Testis (tissue), 3 donors: Measurements from ENCODE around the gene TBC1D22A. TPM values are rescaled to one million over a fixed set of nuclear protein-coding genes. Genes with fewer than 3 reads are reported as not detected.

Experiments used
- DNase-seq: peaks from one replicate; pipeline ENCODE4 v3.0.0-alpha.2; 2019
- H3K27ac ChIP-seq, 2 donors: fragments of 200-600 bp; sonication (generic); one replicate each; pipeline ENCODE4 v1.5.1; 2019
- H3K27me3 ChIP-seq: fragments of 200-600 bp; sonication (generic); one replicate; pipeline ENCODE4 v1.5.1; 2019
- H3K36me3 ChIP-seq: fragments of 200-600 bp; sonication (generic); one replicate; pipeline ENCODE4 v1.5.1; 2017; ENCODE audit warnings: low read depth; ENCODE audit errors: missing control alignments
- H3K4me1 ChIP-seq: fragments of 200-600 bp; sonication (generic); one replicate; pipeline ENCODE4 v1.5.1; 2019
- H3K4me3 ChIP-seq, 2 donors: fragments of 200-600 bp; sonication (generic); one replicate each; pipeline ENCODE4 v1.5.1; 2017 to 2019
- H3K9me3 ChIP-seq: fragments of 200-600 bp; sonication (generic); one replicate; pipeline ENCODE4 v1.5.1; 2017
- POLR2A ChIP-seq: fragments of 450-650 bp; IDR thresholded peaks from one replicate; pipeline ENCODE4 v1.6.1; 2017; ENCODE audit warnings: antibody characterized with exemption, mild to moderate bottlenecking, moderate library complexity
- WGBS, 2 donors: methylation state at CpG; one replicate each; pipeline ENCODE4 v1.1.5; 2018; 5-methylcytosine and 5-hydroxymethylcytosine counted together
- intact Hi-C: fragments of 100-400 bp; cut with DNase I; formaldehyde crosslinking; loops from one replicate; pipeline ENCODE4 v1.15.1; 2023; ENCODE audit warnings: low total_unique reads
- polyA plus RNA-seq: library from polyadenylated mRNA; stranded (reverse); fragments of 350-450 nt; fragmentation: Illumina TruSeq; extraction: RNeasy Lipid Tissue Mini Kit (QIAGEN cat#74804); gene quantifications from one replicate; pipeline ENCODE4 v1.2.3, GENCODE V29; 2014; ENCODE audit warnings: low read depth, low replicate concordance; ENCODE audit not compliant: insufficient read depth
- total RNA-seq, 2 donors: library from RNA; depleted of rRNA; stranded (reverse); fragments of >200 nt; gene quantifications; one replicate each; pipeline ENCODE4 v1.2.3, GENCODE V29; 2016
- TF ChIP-seq, protein P1 (sequence below), 3 experiments: fragments of 450-650 bp in 2 of 3; fragments of 200-600 bp in 1 of 3; sonication (generic) in 1 of 3; IDR thresholded peaks; one replicate each; pipeline ENCODE4 v1.5.1; 2016 to 2019; ENCODE audit warnings: antibody characterized with exemption in 3 of 3, mild to moderate bottlenecking in 2 of 3, moderate library complexity in 1 of 3

TBC1D22A gene
- total and polyA plus RNA-seq, 3 donors from 2014 or later = 16.6 to 32.8 (median 28.5) TPM

DNA sequence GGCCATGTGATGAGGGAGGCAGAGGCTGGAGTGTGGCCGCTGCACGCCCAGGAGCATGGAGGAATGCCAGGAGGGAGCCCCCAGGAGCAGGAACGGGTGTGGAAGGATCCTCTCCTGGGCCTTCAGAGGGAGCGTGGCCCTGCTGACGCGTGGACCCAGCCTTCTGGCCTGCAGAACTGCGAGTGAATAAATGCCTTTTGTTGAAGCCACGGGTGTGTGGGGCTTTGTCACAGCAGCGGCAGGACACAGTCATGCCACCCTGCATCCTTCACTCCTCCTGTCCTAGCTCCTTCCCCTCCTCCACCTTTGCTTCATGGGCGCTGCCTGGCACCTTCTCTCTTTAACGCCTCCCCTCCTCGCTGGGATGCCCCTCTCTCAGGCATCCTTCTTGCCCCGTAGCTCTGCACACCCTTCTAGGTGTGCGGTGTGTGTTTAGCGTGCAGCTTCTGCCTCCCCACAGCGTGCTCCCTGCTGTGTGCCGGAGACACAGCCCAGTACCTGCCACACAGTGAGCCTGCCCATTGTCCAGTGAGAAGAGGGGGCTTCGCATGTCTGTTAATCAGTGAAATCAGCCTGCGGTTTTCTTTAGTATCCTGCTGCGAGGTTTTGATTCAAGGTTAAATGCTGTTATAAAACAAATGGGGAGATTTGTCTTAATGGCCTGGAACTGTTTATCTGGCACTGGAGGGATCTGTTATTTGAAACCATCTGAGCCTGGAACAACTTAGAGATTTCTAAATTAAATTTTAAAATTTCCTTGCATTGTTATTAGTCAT is 459.6 kb downstream of the TBC1D22A start:
- Histone ChIP-seq H3K9me3 (no peaks in the 10 kb centered on the region), H3K4me3 (no peak overlapping the region), H3K4me1 (no peaks in the 10 kb centered on the region), H3K27me3 (no peaks in the 10 kb centered on the region), H3K36me3 (no peaks in the 10 kb centered on the region), H3K27ac (no peak overlapping the region)
- no peak for DNase-seq
- 47 to 64% methylated on average over 20 of the region's 20 CpGs for WGBS, 2 donors
- intact Hi-C loops = no loop called here
- no peak for TF ChIP-seq POLR2A
- TF ChIP-seq, protein P1, sequence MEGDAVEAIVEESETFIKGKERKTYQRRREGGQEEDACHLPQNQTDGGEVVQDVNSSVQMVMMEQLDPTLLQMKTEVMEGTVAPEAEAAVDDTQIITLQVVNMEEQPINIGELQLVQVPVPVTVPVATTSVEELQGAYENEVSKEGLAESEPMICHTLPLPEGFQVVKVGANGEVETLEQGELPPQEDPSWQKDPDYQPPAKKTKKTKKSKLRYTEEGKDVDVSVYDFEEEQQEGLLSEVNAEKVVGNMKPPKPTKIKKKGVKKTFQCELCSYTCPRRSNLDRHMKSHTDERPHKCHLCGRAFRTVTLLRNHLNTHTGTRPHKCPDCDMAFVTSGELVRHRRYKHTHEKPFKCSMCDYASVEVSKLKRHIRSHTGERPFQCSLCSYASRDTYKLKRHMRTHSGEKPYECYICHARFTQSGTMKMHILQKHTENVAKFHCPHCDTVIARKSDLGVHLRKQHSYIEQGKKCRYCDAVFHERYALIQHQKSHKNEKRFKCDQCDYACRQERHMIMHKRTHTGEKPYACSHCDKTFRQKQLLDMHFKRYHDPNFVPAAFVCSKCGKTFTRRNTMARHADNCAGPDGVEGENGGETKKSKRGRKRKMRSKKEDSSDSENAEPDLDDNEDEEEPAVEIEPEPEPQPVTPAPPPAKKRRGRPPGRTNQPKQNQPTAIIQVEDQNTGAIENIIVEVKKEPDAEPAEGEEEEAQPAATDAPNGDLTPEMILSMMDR (IDR thresholded peaks at IDR 0.05) = no peak

Other genes starting within 250 kb of the TBC1D22A start
- 10 to 100 TPM; 13.8 to 21.5 TPM for gene CELSR1, start 225.0 kb upstream of the TBC1D22A start, total RNA-seq
- 5.6 TPM for gene CELSR1, start 225.0 kb upstream of the TBC1D22A start, polyA plus RNA-seq
- 10 to 100 TPM; 61.2 to 81.5 TPM for gene GRAMD4, start 142.3 kb upstream of the TBC1D22A start, total RNA-seq
- gene GRAMD4, start 142.3 kb upstream of the TBC1D22A start, polyA plus RNA-seq = 20.8 TPM
- 10 to 100 TPM; 14.0 to 17.0 TPM for gene CERK, start 24.4 kb upstream of the TBC1D22A start, total RNA-seq
- gene CERK, start 24.4 kb upstream of the TBC1D22A start, polyA plus RNA-seq = 21.3 TPM